ENCODE measurements around the gene PPIL1. TPM values are rescaled to one million over a fixed set of nuclear protein-coding genes. Genes with fewer than 3 reads are reported as not detected.

Gene PPIL1
- total and polyA plus RNA-seq, 2 of the 13 experiments (the other 11 are each of a cell fraction or from before 2014, with no cell fraction given) = 74.2 to 144 TPM

GRCh38 chr6:36829919-36830544, 44.6 kb downstream of the PPIL1 start (continued):
- TF ChIP-seq CTCF (CRISPR knock-in tag; IDR thresholded peaks at IDR 0.05) = no peak
- no peak for TF ChIP-seq HNRNPLL (IDR thresholded peaks at IDR 0.05; ENCODE audit: low read depth, low read length, poor library complexity, severe bottlenecking)
- no peak for TF ChIP-seq PCBP2 (optimal IDR thresholded peaks at IDR 0.05; ENCODE audit: low read depth, low read length, poor library complexity, severe bottlenecking)
- no peak for TF ChIP-seq IRF1 (CRISPR knock-in tag; IDR thresholded peaks at IDR 0.05; ENCODE audit: low read depth)
- TF ChIP-seq ZNF142 (CRISPR knock-in tag; IDR thresholded peaks at IDR 0.05) = no peak
- peak; percentile 54 for TF ChIP-seq ZNF350 (CRISPR knock-in tag; IDR thresholded peaks at IDR 0.05; ENCODE audit: borderline replicate concordance, low read depth)
- TF ChIP-seq ZNF382 (CRISPR knock-in tag; IDR thresholded peaks at IDR 0.05; ENCODE audit: borderline replicate concordance) = no peak
- peak; percentile 91 for TF ChIP-seq ZGPAT (CRISPR knock-in tag; IDR thresholded peaks at IDR 0.05)
- peak; percentile 50 for TF ChIP-seq SKI (IDR thresholded peaks at IDR 0.05; ENCODE audit: partially characterized antibody)
- no peak for TF ChIP-seq ZNF615 (CRISPR knock-in tag; IDR thresholded peaks at IDR 0.05; ENCODE audit: borderline replicate concordance)
- no peak for TF ChIP-seq FLYWCH1 (CRISPR knock-in tag; IDR thresholded peaks at IDR 0.05)
- peak; percentile 61; the same call in 1 of the 2 replicates for TF ChIP-seq CCDC6 (CRISPR knock-in tag; IDR thresholded peaks at IDR 0.05)
- TF ChIP-seq ESRRA (CRISPR knock-in tag; IDR thresholded peaks at IDR 0.05; ENCODE audit: low read depth) = peak; percentile 90
- no peak for TF ChIP-seq ZNF737 (CRISPR knock-in tag; IDR thresholded peaks at IDR 0.05; ENCODE audit: borderline replicate concordance)
- TF ChIP-seq KMT2B (CRISPR knock-in tag; IDR thresholded peaks at IDR 0.05) = no peak
- TF ChIP-seq CREM (IDR thresholded peaks at IDR 0.05) = peak; percentile 84
- no peak for TF ChIP-seq CREM (CRISPR knock-in tag; IDR thresholded peaks at IDR 0.05)
- peak; percentile 89; the same call in 1 of the 2 replicates for TF ChIP-seq ZKSCAN8 (CRISPR knock-in tag; IDR thresholded peaks at IDR 0.05; ENCODE audit: borderline replicate concordance)
- no peak for TF ChIP-seq NONO (IDR thresholded peaks at IDR 0.05)
- TF ChIP-seq NONO (CRISPR knock-in tag; conservative IDR thresholded peaks at IDR 0.05) = peak; percentile 76; the same call in 1 of the 2 replicates

Data from HepG2 (cell line).